ENCODE measurements around the gene CCDC89.

- no peak for TF ChIP-seq CTCF (IDR thresholded peaks at IDR 0.05)
- no peak for TF ChIP-seq POLR2A (IDR thresholded peaks at IDR 0.05)
- no peak for TF ChIP-seq POLR2AphosphoS5 (IDR thresholded peaks at IDR 0.05)
- TF ChIP-seq EP300 (IDR thresholded peaks at IDR 0.05) = no peak
Measured at GRCh38 chr11:85652786-85653447, 33.1 kb downstream of the CCDC89 start.
